ENCODE results near the gene INCA1.
A peak's percentile ranks its signal among the peaks of the same experiment; 100 is the strongest.

INCA1 gene

DNA sequence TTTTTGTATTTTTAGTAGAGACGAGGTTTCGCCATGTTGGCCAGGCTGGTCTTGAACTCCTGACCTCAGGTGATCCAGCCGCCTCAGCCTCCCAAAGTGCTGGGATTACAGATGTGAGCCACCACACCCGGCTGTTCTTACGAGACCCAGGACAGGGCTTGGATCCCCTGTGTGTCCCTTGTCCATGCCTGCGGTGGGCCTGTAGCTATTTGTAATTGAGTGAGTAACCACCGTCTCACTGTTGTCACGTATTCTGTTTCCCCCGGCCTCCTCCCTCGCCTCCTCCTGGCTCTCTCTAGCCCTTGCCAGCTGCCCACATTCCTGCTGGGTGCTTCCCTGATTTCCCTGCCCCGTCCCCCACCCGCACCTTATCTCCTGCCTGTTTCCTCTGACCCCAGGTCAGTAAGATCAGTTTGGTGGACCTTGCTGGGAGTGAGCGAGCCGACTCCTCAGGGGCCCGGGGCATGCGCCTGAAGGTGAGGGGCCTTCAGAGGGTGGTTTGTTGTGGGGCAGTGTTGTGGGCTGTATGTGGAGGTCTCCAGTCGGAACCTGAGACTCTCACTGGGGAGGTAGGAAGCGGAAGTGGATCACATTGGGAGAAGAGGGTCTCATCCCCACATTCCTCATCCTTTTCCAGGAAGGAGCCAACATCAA is 6.0 kb upstream of the INCA1 start:
- DNase-seq: no peak

- DNase-seq: no peak
Measured at GRCh38 chr17:5002121-5002788, 4.9 kb upstream of the INCA1 start.

DNA sequence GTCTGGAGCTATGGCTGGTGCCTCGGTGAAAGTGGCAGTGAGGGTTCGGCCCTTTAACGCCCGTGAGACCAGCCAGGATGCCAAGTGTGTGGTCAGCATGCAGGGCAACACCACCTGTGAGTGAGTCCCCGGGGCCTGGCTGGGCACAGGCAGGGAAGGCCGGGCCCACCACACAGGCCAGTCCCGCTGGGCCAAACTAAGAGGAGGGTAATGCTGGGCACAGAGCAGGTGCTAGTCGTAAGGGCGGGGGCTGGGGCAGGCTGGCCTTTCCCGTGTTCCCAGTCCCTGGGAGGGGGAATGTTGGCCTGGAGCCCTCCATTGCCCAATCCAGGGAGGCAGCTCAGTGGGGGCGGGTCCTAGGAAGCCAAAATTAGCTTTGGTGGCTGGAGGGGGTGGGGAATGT is 2.9 kb upstream of the INCA1 start:
- DNase-seq: no peak

- no peak for DNase-seq
Measured at GRCh38 chr17:4999430-5000093, 2.2 kb upstream of the INCA1 start.

- DNase-seq: no peak
Measured at GRCh38 chr17:4998732-4999429, 1.6 kb upstream of the INCA1 start.

- peak in 1 of 5 donors; percentile 26 for DNase-seq
Measured at GRCh38 chr17:4998027-4998731, 857 bp upstream of the INCA1 start.

- DNase-seq: no peak
Measured at GRCh38 chr17:4994081-4994595, 3.2 kb downstream of the INCA1 start.

GRCh38 chr17:4987767-4988567 is 9.4 kb downstream of the INCA1 start:
- DNase-seq: no peak

DNA sequence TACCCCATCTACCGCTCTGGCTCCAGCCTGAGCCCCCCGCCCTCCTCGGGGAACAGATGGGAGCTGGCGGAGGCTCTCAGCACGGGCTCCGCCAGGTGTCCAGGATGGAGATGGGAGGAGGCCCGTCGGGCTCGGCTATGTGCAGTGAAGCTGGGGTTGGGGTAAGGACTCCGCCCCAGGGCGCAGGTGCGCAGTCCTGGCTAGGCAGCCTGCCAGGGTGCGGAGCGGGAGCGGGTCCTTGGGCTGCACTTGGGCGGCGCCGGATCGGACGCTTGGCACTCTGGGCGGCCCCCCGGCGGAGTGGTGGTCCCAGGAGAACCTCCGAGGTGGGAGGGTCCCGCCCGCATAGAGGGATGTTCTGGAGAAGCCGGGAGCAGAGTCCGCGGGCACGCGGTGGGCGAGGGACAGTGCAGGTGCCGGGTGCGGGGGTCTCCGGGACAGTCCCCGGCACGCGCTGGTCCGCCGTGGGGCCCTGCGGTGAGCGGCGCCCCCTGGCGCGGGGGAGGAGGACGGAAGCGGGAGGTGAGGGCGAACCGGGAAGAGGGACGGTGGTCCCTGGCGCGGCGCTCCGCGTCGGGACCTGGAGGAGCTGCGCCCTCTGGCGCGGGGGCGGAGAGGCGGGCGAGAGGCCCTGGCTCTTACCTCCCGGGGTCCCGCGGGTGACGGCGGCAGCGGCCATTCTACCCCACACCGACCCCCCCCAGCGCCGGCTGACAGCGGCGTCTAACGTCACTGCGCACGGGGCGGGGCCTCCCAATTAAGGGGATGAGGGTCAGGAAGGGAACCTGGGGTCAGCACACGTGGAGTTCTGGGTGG is 10.2 kb downstream of the INCA1 start, which contains the start of gene CAMTA2:
TSS of gene CAMTA2 (minus strand) at position 725 of the 816 bp plus-strand sequence. CDS start 1,453 bp downstream, outside the sequence.
- peak; percentile 71 to 85 (median 82) for DNase-seq

DNA sequence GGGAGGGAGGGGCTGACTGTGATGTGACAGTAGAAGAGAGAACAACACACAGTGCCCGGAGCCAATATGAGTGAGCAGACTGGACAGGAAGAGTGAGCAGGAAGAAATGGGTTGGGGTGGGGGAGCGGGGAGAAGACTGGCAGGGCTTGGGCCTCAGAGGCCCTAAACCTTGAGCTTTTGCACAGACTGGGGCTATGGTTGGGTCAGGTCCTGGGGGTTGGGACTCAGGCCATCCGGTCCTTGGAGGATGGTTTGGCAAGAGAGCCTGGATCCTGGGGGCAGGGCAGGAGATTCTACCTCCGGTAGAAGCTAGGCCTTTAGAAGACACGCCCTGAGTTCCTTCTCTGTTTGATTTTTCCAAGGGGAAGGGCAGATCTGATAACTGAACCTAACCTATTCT is 10.9 kb downstream of the INCA1 start:
- peak in 1 of 5 donors; percentile 38 for DNase-seq

- no peak for DNase-seq
Measured at GRCh38 chr17:4982305-4982704, 15.0 kb downstream of the INCA1 start.

GRCh38 chr17:4980644-4981216 is 16.6 kb downstream of the INCA1 start:
- DNase-seq: peak in 2 of 5 donors; percentile 46 to 69

GRCh38 chr17:4978726-4979125 is 18.6 kb downstream of the INCA1 start:
- no peak for DNase-seq

- no peak for DNase-seq
Measured at GRCh38 chr17:4974115-4974670, 23.1 kb downstream of the INCA1 start.

GRCh38 chr17:4973256-4974114 is 23.8 kb downstream of the INCA1 start:
- DNase-seq: no peak

- no peak for DNase-seq
Measured at GRCh38 chr17:4972752-4973151, 24.6 kb downstream of the INCA1 start.

DNA sequence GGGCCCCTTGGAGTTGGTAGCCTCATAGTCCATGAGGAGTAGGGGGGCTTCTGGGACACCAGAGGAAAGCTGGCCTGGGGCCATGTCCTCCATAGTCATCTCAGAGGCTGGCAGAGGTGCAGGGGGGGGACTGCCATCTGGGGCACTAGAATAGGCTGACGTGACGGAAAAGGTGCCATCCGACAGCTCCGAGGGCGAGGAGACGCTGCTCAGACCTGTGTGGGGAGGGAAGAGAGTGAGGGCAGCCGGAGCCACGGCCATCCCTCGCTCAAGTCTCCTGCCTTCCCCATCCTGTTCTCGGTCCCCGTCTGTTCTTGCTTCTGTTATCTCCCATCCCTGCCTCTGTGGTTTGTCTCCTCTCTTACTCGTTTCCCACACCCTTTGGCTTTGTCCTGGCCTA is 25.0 kb downstream of the INCA1 start:
- no peak for DNase-seq

- no peak for DNase-seq
Measured at GRCh38 chr17:4971826-4972225, 25.5 kb downstream of the INCA1 start.

- no peak for DNase-seq
Measured at GRCh38 chr17:4970273-4970672, 27.0 kb downstream of the INCA1 start.
